HepG2 (cell line): Measurements from ENCODE around the gene LAMA5. TPM values are rescaled to one million over a fixed set of nuclear protein-coding genes. Genes with fewer than 3 reads are reported as not detected.
A peak's percentile ranks its signal among the peaks of the same experiment; 100 is the strongest.

Experiments used
- ESRRA ChIP-seq: sonication (generic); formaldehyde crosslinking; IDR thresholded peaks from 2 replicates; pipeline ENCODE4 v1.5.1; 2020; ENCODE audit warnings: mild to moderate bottlenecking, low read depth, missing genetic modification reagents
- HOXA3 ChIP-seq: sonication (generic); formaldehyde crosslinking; IDR thresholded peaks from 2 replicates; pipeline ENCODE4 v1.5.0; 2020; ENCODE audit warnings: missing genetic modification reagents
- IRF2 ChIP-seq: IDR thresholded peaks from 2 replicates; pipeline ENCODE4 v1.6.1; 2018; ENCODE audit warnings: missing genetic modification reagents, missing compliant biosample characterization
- KLF16 ChIP-seq, 2 experiments: sonication (generic) in 1 of 2; formaldehyde crosslinking in 1 of 2; IDR thresholded peaks; 2 replicates each; pipeline versions ENCODE4 v1.6.1 to v1.8.0; 2016 to 2023; ENCODE audit warnings: missing genetic modification reagents in 2 of 2, missing compliant biosample characterization in 1 of 2
- MTF2 ChIP-seq: sonication (generic); formaldehyde crosslinking; IDR thresholded peaks from 2 replicates; pipeline ENCODE4 v1.5.0; 2020; ENCODE audit warnings: missing genetic modification reagents, borderline replicate concordance
- PHF5A ChIP-seq: IDR thresholded peaks from one replicate; pipeline ENCODE4 v1.6.1; 2018; ENCODE audit warnings: low read depth, missing genetic modification reagents; ENCODE audit not compliant: unreplicated experiment
- RARA ChIP-seq: IDR thresholded peaks from 2 replicates; pipeline ENCODE4 v1.6.1; 2016; ENCODE audit warnings: missing genetic modification reagents, missing compliant biosample characterization
- RBM39 ChIP-seq: fragments of 200-400 bp; formaldehyde crosslinking; IDR thresholded peaks from one replicate; pipeline ENCODE4 v1.6.1; 2018; ENCODE audit warnings: antibody characterized with exemption, mild to moderate bottlenecking, low read depth, low read length; ENCODE audit not compliant: poor library complexity, severe bottlenecking
- SALL1 ChIP-seq: sonication (generic); formaldehyde crosslinking; IDR thresholded peaks from 2 replicates; pipeline ENCODE4 v1.8.0; 2022; ENCODE audit warnings: mild to moderate bottlenecking, missing genetic modification reagents
- STAT5B ChIP-seq: sonication (generic); formaldehyde crosslinking; IDR thresholded peaks from 2 replicates; pipeline ENCODE4 v1.4.0; 2020; ENCODE audit warnings: missing genetic modification reagents
- TAF1 ChIP-seq: sonication (generic); formaldehyde crosslinking; IDR thresholded peaks from 2 replicates; pipeline ENCODE4 v1.4.0; 2020; ENCODE audit warnings: missing genetic modification reagents
- U2AF2 ChIP-seq: fragments of 200-400 bp; formaldehyde crosslinking; IDR thresholded peaks from 2 replicates; pipeline ENCODE4 v1.6.1; 2017; ENCODE audit warnings: low read depth, mild to moderate bottlenecking, low read length
- ZFY ChIP-seq: sonication (generic); formaldehyde crosslinking; IDR thresholded peaks from 2 replicates; pipeline ENCODE4 v1.4.0; 2020; ENCODE audit warnings: missing genetic modification reagents
- ZNF12 ChIP-seq: sonication (generic); formaldehyde crosslinking; IDR thresholded peaks from 2 replicates; pipeline ENCODE4 v1.5.0; 2020; ENCODE audit warnings: missing genetic modification reagents
- ZNF350 ChIP-seq: sonication (generic); formaldehyde crosslinking; IDR thresholded peaks from 2 replicates; pipeline ENCODE4 v1.4.0; 2020; ENCODE audit warnings: mild to moderate bottlenecking, low read depth, missing genetic modification reagents, borderline replicate concordance
- ZNF44 ChIP-seq: sonication (generic); formaldehyde crosslinking; IDR thresholded peaks from 2 replicates; pipeline ENCODE4 v1.5.1; 2020; ENCODE audit warnings: mild to moderate bottlenecking, missing genetic modification reagents
- ZNF460 ChIP-seq: sonication (generic); formaldehyde crosslinking; IDR thresholded peaks from 2 replicates; pipeline ENCODE4 v1.5.1; 2020; ENCODE audit warnings: missing genetic modification reagents, mild to moderate bottlenecking, borderline replicate concordance
- ZNF503 ChIP-seq: sonication (generic); formaldehyde crosslinking; IDR thresholded peaks from 2 replicates; pipeline ENCODE4 v1.4.0; 2020; ENCODE audit warnings: missing genetic modification reagents
- ZNF550 ChIP-seq: sonication (generic); formaldehyde crosslinking; IDR thresholded peaks from 2 replicates; pipeline ENCODE4 v1.4.0; 2020; ENCODE audit warnings: mild to moderate bottlenecking, missing genetic modification reagents, borderline replicate concordance
- ZNF572 ChIP-seq: sonication (generic); formaldehyde crosslinking; IDR thresholded peaks from 2 replicates; pipeline ENCODE4 v1.5.1; 2020; ENCODE audit warnings: mild to moderate bottlenecking, missing genetic modification reagents
- ZNF746 ChIP-seq: sonication (generic); formaldehyde crosslinking; IDR thresholded peaks from 2 replicates; pipeline ENCODE4 v1.8.0; 2022; ENCODE audit warnings: mild to moderate bottlenecking, missing genetic modification reagents
- ZNF782 ChIP-seq: sonication (generic); formaldehyde crosslinking; IDR thresholded peaks from 2 replicates; pipeline ENCODE4 v1.4.0; 2020; ENCODE audit warnings: missing genetic modification reagents, mild to moderate bottlenecking, borderline replicate concordance
- polyA plus RNA-seq, 8 experiments: library from polyadenylated mRNA; depleted of rRNA in 3 of 8; stranded (reverse) in 7 of 8; unstranded in 1 of 8; fragments of >200 nt; fragmentation: Illumina TruSeq in 4 of 8; extraction: Trizol in 4 of 8; gene quantifications; 2 replicates each; pipeline versions ENCODE4 v1.2.1 to v1.2.3, GENCODE V29; 2011 to 2016; ENCODE audit warnings: low read depth in 4 of 8, missing spikeins in 1 of 8, mixed read lengths in 1 of 8; ENCODE audit not compliant: insufficient read depth in 1 of 8
- total RNA-seq, 5 experiments: library from RNA; depleted of rRNA; stranded (reverse); fragments of >200 nt; fragmentation: Illumina TruSeq; extraction: Trizol; gene quantifications; 2 replicates each; pipeline ENCODE4 v1.2.3, GENCODE V29; 2016; ENCODE audit warnings: low read depth in 1 of 5
- TF ChIP-seq, protein P1 (sequence below): sonication (generic); formaldehyde crosslinking; IDR thresholded peaks from 2 replicates; pipeline ENCODE4 v1.5.0; 2020; ENCODE audit warnings: missing genetic modification reagents, mild to moderate bottlenecking, borderline replicate concordance
- TF ChIP-seq, protein P2 (sequence below): IDR thresholded peaks from 2 replicates; pipeline ENCODE4 v1.6.1; 2016; ENCODE audit warnings: missing compliant biosample characterization, missing genetic modification reagents, borderline replicate concordance
- TF ChIP-seq, protein P3 (sequence below): IDR thresholded peaks from 2 replicates; pipeline ENCODE4 v1.6.1; 2016; ENCODE audit warnings: control low read depth
- TF ChIP-seq, protein P4 (sequence below), 2 experiments: fragments of 450-650 bp in 1 of 2; sonication (generic) in 1 of 2; formaldehyde crosslinking; IDR thresholded peaks; 2 replicates each; pipeline versions ENCODE4 v1.5.0 to v1.8.0; 2020 to 2022; ENCODE audit warnings: mild to moderate bottlenecking in 1 of 2, missing genetic modification reagents in 1 of 2

The LAMA5 gene
- total and polyA plus RNA-seq, 2 of the 13 experiments (the other 11 are each of a cell fraction or from before 2014, with no cell fraction given) = 21.0 to 44.7 TPM

- peak; percentile 81; the same call in 1 of the 2 replicates for TF ChIP-seq ZNF503
- TF ChIP-seq RARA (CRISPR knock-in tag) = peak; percentile 84
- no peak for TF ChIP-seq MTF2
- TF ChIP-seq, protein P1, sequence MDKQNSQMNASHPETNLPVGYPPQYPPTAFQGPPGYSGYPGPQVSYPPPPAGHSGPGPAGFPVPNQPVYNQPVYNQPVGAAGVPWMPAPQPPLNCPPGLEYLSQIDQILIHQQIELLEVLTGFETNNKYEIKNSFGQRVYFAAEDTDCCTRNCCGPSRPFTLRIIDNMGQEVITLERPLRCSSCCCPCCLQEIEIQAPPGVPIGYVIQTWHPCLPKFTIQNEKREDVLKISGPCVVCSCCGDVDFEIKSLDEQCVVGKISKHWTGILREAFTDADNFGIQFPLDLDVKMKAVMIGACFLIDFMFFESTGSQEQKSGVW (CRISPR knock-in tag) = no peak
- TF ChIP-seq STAT5B = 0 out of 2 replicates have a peak, but pooled peaks have one; percentile 26
- peak; percentile 100 for TF ChIP-seq ZNF460 (CRISPR knock-in tag)
- peak; percentile 96 for TF ChIP-seq ZNF746 (CRISPR knock-in tag)
- TF ChIP-seq HOXA3 = peak; percentile 91
- peak; percentile 83 for TF ChIP-seq ZNF12
- no peak for TF ChIP-seq ZNF550 (CRISPR knock-in tag)
- no peak for TF ChIP-seq ZNF782 (CRISPR knock-in tag)
- peak; percentile 95 for TF ChIP-seq IRF2 (CRISPR knock-in tag)
- TF ChIP-seq, protein P2, sequence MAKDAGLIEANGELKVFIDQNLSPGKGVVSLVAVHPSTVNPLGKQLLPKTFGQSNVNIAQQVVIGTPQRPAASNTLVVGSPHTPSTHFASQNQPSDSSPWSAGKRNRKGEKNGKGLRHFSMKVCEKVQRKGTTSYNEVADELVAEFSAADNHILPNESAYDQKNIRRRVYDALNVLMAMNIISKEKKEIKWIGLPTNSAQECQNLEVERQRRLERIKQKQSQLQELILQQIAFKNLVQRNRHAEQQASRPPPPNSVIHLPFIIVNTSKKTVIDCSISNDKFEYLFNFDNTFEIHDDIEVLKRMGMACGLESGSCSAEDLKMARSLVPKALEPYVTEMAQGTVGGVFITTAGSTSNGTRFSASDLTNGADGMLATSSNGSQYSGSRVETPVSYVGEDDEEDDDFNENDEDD (CRISPR knock-in tag) = peak; percentile 93
- TF ChIP-seq ZNF44 (CRISPR knock-in tag) = no peak
- no peak; the same call in 1 of the 2 replicates for TF ChIP-seq ZFY (CRISPR knock-in tag)
- peak; percentile 93 for TF ChIP-seq ESRRA (CRISPR knock-in tag)
- no peak for TF ChIP-seq TAF1
- peak; percentile 95 for TF ChIP-seq SALL1 (CRISPR knock-in tag)
- TF ChIP-seq PHF5A = peak; percentile 84
- peak; percentile 96 for TF ChIP-seq ZNF572
- TF ChIP-seq, protein P3, sequence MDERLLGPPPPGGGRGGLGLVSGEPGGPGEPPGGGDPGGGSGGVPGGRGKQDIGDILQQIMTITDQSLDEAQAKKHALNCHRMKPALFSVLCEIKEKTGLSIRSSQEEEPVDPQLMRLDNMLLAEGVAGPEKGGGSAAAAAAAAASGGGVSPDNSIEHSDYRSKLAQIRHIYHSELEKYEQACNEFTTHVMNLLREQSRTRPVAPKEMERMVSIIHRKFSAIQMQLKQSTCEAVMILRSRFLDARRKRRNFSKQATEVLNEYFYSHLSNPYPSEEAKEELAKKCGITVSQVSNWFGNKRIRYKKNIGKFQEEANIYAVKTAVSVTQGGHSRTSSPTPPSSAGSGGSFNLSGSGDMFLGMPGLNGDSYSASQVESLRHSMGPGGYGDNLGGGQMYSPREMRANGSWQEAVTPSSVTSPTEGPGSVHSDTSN (CRISPR knock-in tag) = no peak
- TF ChIP-seq, protein P4, sequence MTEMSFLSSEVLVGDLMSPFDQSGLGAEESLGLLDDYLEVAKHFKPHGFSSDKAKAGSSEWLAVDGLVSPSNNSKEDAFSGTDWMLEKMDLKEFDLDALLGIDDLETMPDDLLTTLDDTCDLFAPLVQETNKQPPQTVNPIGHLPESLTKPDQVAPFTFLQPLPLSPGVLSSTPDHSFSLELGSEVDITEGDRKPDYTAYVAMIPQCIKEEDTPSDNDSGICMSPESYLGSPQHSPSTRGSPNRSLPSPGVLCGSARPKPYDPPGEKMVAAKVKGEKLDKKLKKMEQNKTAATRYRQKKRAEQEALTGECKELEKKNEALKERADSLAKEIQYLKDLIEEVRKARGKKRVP (CRISPR knock-in tag; IDR thresholded peaks at IDR 0.05) = peak in 1 of 2 experiments; percentile 50; a peak in 1 of 4 replicates
- peak in 1 of 2 experiments; percentile 93; a peak in 2 of 4 replicates for TF ChIP-seq KLF16 (CRISPR knock-in tag; IDR thresholded peaks at IDR 0.05)
- no peak for TF ChIP-seq RBM39
- peak; percentile 56; the same call in 1 of the 2 replicates for TF ChIP-seq ZNF350
- no peak for TF ChIP-seq U2AF2
Observed at GRCh38 chr20:62301773-62302340, 65.3 kb downstream of the LAMA5 start (continued).
